ENCODE results near the gene POLR2A.

The POLR2A gene

GRCh38 chr17:7528842-7529241 is 44.7 kb downstream of the POLR2A start:
- H2AFZ ChIP-seq (ENCODE audit: low read length) = no peak overlapping the region
- H3K9me2 ChIP-seq (replicated peaks; ENCODE audit: low read depth, low read length) = no peaks in the 10 kb centered on the region
- H3K79me2 ChIP-seq (ENCODE audit: insufficient read depth, low read length) = no peaks in the 10 kb centered on the region
- H4K20me1 ChIP-seq (ENCODE audit: insufficient read depth, low read length, poor library complexity, severe bottlenecking) = no peaks in the 10 kb centered on the region
- no peaks in the 10 kb centered on the region for H3F3A ChIP-seq (ENCODE audit: low read depth)
- no peak for TF ChIP-seq CTCF (conservative IDR thresholded peaks at IDR 0.05; ENCODE audit: low read length)
- TF ChIP-seq EZH2phosphoT487 (IDR thresholded peaks at IDR 0.05; ENCODE audit: borderline replicate concordance) = no peak
- H3K9ac ChIP-seq (ENCODE audit: low read depth, low read length, poor library complexity, severe bottlenecking) = no peak overlapping the region
- no peaks in the 10 kb centered on the region for H3K36me3 ChIP-seq (ENCODE audit: insufficient read depth, low read length)
- no peaks in the 10 kb centered on the region for H3K9me3 ChIP-seq (ENCODE audit: insufficient read depth, low read depth, low read length)
- H3K4me3 ChIP-seq (ENCODE audit: low read length, poor library complexity, severe bottlenecking) = no peak overlapping the region
- H3K4me1 ChIP-seq (ENCODE audit: insufficient read depth, low read length, poor library complexity, severe bottlenecking) = no peaks in the 10 kb centered on the region
- H3K27me3 ChIP-seq (ENCODE audit: insufficient read depth, low read length, poor library complexity, severe bottlenecking) = no peaks in the 10 kb centered on the region
- no peak overlapping the region for H3K4me2 ChIP-seq (ENCODE audit: low read depth, low read length, poor library complexity, severe bottlenecking)

GRCh38 chr17:7530023-7530900 is 46.1 kb downstream of the POLR2A start:
- H3K4me1 ChIP-seq (ENCODE audit: insufficient read depth, low read length, poor library complexity, severe bottlenecking) = no peaks in the 10 kb centered on the region
- H3K4me2 ChIP-seq (ENCODE audit: low read depth, low read length, poor library complexity, severe bottlenecking) = no peak overlapping the region
- no peaks in the 10 kb centered on the region for H3K36me3 ChIP-seq (ENCODE audit: insufficient read depth, low read length)
- no peak overlapping the region for H3K9ac ChIP-seq (ENCODE audit: low read depth, low read length, poor library complexity, severe bottlenecking)
- H3K9me2 ChIP-seq (replicated peaks; ENCODE audit: low read depth, low read length) = no peaks in the 10 kb centered on the region
- no peaks in the 10 kb centered on the region for H3K27me3 ChIP-seq (ENCODE audit: insufficient read depth, low read length, poor library complexity, severe bottlenecking)
- TF ChIP-seq EZH2phosphoT487 (IDR thresholded peaks at IDR 0.05; ENCODE audit: borderline replicate concordance) (no peak), CTCF (conservative IDR thresholded peaks at IDR 0.05; ENCODE audit: low read length) (no peak)
- H2AFZ ChIP-seq (ENCODE audit: low read length) = no peak overlapping the region
- no peak overlapping the region for H3K4me3 ChIP-seq (ENCODE audit: low read length, poor library complexity, severe bottlenecking)
- no peaks in the 10 kb centered on the region for H3K9me3 ChIP-seq (ENCODE audit: insufficient read depth, low read depth, low read length)
- H4K20me1 ChIP-seq (ENCODE audit: insufficient read depth, low read length, poor library complexity, severe bottlenecking) = no peaks in the 10 kb centered on the region
- no peaks in the 10 kb centered on the region for H3F3A ChIP-seq (ENCODE audit: low read depth)
- no peaks in the 10 kb centered on the region for H3K79me2 ChIP-seq (ENCODE audit: insufficient read depth, low read length)

- Histone ChIP-seq H2AFZ (ENCODE audit: low read length) (no peak overlapping the region), H3K4me2 (ENCODE audit: low read depth, low read length, poor library complexity, severe bottlenecking) (no peak overlapping the region), H3K9me3 (ENCODE audit: insufficient read depth, low read depth, low read length) (peaks cover 4% of the 10 kb centered on the region; the same call in 1 of the 2 replicates), H4K20me1 (ENCODE audit: insufficient read depth, low read length, poor library complexity, severe bottlenecking) (no peaks in the 10 kb centered on the region), H3K4me3 (ENCODE audit: low read length, poor library complexity, severe bottlenecking) (no peak overlapping the region), H3K27me3 (ENCODE audit: insufficient read depth, low read length, poor library complexity, severe bottlenecking) (no peaks in the 10 kb centered on the region), H3K9me2 (replicated peaks; ENCODE audit: low read depth, low read length) (no peaks in the 10 kb centered on the region), H3K4me1 (ENCODE audit: insufficient read depth, low read length, poor library complexity, severe bottlenecking) (no peaks in the 10 kb centered on the region), H3K36me3 (ENCODE audit: insufficient read depth, low read length) (no peaks in the 10 kb centered on the region), H3K9ac (ENCODE audit: low read depth, low read length, poor library complexity, severe bottlenecking) (no peak overlapping the region), H3F3A (ENCODE audit: low read depth) (no peaks in the 10 kb centered on the region), H3K79me2 (ENCODE audit: insufficient read depth, low read length) (no peaks in the 10 kb centered on the region)
- TF ChIP-seq EZH2phosphoT487 (IDR thresholded peaks at IDR 0.05; ENCODE audit: borderline replicate concordance) = no peak
- no peak for TF ChIP-seq CTCF (conservative IDR thresholded peaks at IDR 0.05; ENCODE audit: low read length)
These were observed 53.9 kb downstream of the POLR2A start for GRCh38 chr17:7538050-7538449.
